ENCODE results near the gene LIPE.

DNA sequence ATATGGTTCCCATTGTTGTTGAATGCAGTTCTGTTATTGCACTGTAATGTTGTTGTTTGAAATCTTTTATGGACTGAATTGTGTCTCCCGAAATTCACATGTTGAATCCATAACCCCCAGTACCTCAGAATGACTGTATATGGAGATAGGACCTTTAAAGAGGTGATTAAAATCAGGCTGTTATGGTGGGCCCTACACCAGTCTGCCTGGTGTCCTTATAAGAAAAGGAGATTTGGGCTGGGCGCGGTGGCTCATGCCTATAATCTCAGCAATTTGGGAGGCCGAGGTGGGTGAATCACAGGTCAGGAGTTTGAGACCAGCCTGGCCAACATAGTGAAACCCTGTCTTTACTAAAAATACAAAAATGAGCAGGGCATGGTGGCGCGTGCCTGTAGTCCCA is 8.1 kb upstream of the LIPE start:
- TF ChIP-seq, protein P1, sequence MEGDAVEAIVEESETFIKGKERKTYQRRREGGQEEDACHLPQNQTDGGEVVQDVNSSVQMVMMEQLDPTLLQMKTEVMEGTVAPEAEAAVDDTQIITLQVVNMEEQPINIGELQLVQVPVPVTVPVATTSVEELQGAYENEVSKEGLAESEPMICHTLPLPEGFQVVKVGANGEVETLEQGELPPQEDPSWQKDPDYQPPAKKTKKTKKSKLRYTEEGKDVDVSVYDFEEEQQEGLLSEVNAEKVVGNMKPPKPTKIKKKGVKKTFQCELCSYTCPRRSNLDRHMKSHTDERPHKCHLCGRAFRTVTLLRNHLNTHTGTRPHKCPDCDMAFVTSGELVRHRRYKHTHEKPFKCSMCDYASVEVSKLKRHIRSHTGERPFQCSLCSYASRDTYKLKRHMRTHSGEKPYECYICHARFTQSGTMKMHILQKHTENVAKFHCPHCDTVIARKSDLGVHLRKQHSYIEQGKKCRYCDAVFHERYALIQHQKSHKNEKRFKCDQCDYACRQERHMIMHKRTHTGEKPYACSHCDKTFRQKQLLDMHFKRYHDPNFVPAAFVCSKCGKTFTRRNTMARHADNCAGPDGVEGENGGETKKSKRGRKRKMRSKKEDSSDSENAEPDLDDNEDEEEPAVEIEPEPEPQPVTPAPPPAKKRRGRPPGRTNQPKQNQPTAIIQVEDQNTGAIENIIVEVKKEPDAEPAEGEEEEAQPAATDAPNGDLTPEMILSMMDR (conservative IDR thresholded peaks at IDR 0.05; ENCODE audit: low read depth in 2 of 2) = no peak
- TF ChIP-seq EZH2phosphoT487 (IDR thresholded peaks at IDR 0.05; ENCODE audit: unreplicated experiment) (no peak), POLR2AphosphoS5 (IDR thresholded peaks at IDR 0.05; ENCODE audit: low read depth) (no peak)

All from GM23338 (cell line).